GM12892 (cell line): ENCODE data around the gene SELL.

ENCODE experiments used
- POLR2A ChIP-seq: IDR thresholded peaks from 2 replicates; pipeline ENCODE4 v1.6.1; 2011; ENCODE audit warnings: low read depth, low read length, control low read depth
- POLR2AphosphoS5 ChIP-seq: IDR thresholded peaks from 2 replicates; pipeline ENCODE4 v1.6.1; 2011; ENCODE audit warnings: low read depth, low read length, control low read depth
- TAF1 ChIP-seq: IDR thresholded peaks from 2 replicates; pipeline ENCODE4 v1.6.1; 2011; ENCODE audit warnings: low read depth, mild to moderate bottlenecking, control low read depth, low read length, borderline replicate concordance

GRCh38 chr1:169681140-169681539 is 30.3 kb downstream of the SELL start:
- TF ChIP-seq POLR2A (no peak), POLR2AphosphoS5 (no peak), TAF1 (no peak)
